ENCODE measurements around the gene LRCOL1.

- TF ChIP-seq CTCF (IDR thresholded peaks at IDR 0.05) (no peak), POLR2AphosphoS5 (IDR thresholded peaks at IDR 0.05) (no peak), POLR2A (IDR thresholded peaks at IDR 0.05) (no peak), EP300 (IDR thresholded peaks at IDR 0.05) (no peak)
Measured at GRCh38 chr12:132646850-132647249, 36.5 kb upstream of the LRCOL1 start.

Measured in stomach (tissue), 4 donors.